Mesenteric fat pad (tissue), 1 donor: ENCODE data around the gene RASAL3. TPM values are rescaled to one million over a fixed set of nuclear protein-coding genes. Genes with fewer than 3 reads are reported as not detected.
A peak's percentile ranks its signal among the peaks of the same experiment; 100 is the strongest.
"Not testable (repeated sequence)": the region's sequence is repeated elsewhere in the genome, so short reads cannot be mapped to it uniquely, and the experiment has no call there.

Experiments used
- DNase-seq: peaks from one replicate; pipeline ENCODE4 v3.0.0-alpha.2; 2020; ENCODE audit warnings: low spot score
- microRNA-seq: library from miRNA; unstranded; fragments of <30 nt; microRNA quantifications from one replicate; pipeline ENCODE4 v1.2.0, GENCODE V29; 2020; ENCODE audit warnings: borderline number of aligned reads
- total RNA-seq: library from RNA; stranded (reverse); fragmentation: NEBNext Ultra II Directional; extraction: Animal tissue kit (Norgen Biotek cat#: 25700); gene quantifications from one replicate; pipeline ENCODE4 v1.2.1, GENCODE V29; 2021
- donor health status: DM: yes; HTN: yes; CAD: no.

RASAL3 gene
- total RNA-seq, 1 donor from 2014 or later = 4.1 TPM

- no peak for DNase-seq
These were observed 42.6 kb downstream of the RASAL3 start for GRCh38 chr19:15421721-15422260.

- DNase-seq = no peak
These were observed 43.1 kb downstream of the RASAL3 start for GRCh38 chr19:15421136-15421695.

- no peak for DNase-seq
These were observed 44.8 kb downstream of the RASAL3 start for GRCh38 chr19:15419413-15420025.

GRCh38 chr19:15418579-15419412 lies 45.5 kb downstream of the RASAL3 start, which contains the start of gene AKAP8L:
AKAP8L (minus strand) TSS chr19:15418988; CDS start chr19:15418923, 65 bp downstream.
- peak; percentile 99 for DNase-seq

- DNase-seq = no peak
These were observed 46.1 kb downstream of the RASAL3 start for GRCh38 chr19:15418231-15418578.

GRCh38 chr19:15417699-15418098 lies 46.6 kb downstream of the RASAL3 start:
- no peak for DNase-seq

- DNase-seq = no peak
These were observed 51.5 kb downstream of the RASAL3 start for GRCh38 chr19:15412832-15413231.

- DNase-seq = not testable (repeated sequence)
These were observed 53.0 kb downstream of the RASAL3 start for GRCh38 chr19:15411351-15411750.

GRCh38 chr19:15404780-15405211 lies 59.5 kb downstream of the RASAL3 start:
- peak; percentile 72 for DNase-seq

- peak; percentile 81 for DNase-seq
These were observed 60.1 kb downstream of the RASAL3 start for GRCh38 chr19:15404097-15404779.

GRCh38 chr19:15403151-15403531 lies 61.2 kb downstream of the RASAL3 start:
- peak; percentile 72 for DNase-seq

- DNase-seq = peak; percentile 80
These were observed 61.8 kb downstream of the RASAL3 start for GRCh38 chr19:15402411-15403150.

Small RNA genes lying within 50 kb of the gene (microRNA-seq; reads per million reads assigned to microRNA genes)
- gene MIR1470 = not detected

Other genes with a start within 250 kb of the RASAL3 start
- gene EPHX3, start 232.1 kb downstream of the RASAL3 start, total RNA-seq = 0.35 TPM
- gene BRD4, start 132.0 kb downstream of the RASAL3 start, total RNA-seq = 96.3 TPM
- 38.3 TPM for gene AKAP8, start 84.8 kb downstream of the RASAL3 start, total RNA-seq
- gene AKAP8L, start 45.6 kb downstream of the RASAL3 start, total RNA-seq = 63.8 TPM
- gene WIZ, start 14.6 kb downstream of the RASAL3 start, total RNA-seq = 37.6 TPM
- gene PGLYRP2, start 15.0 kb upstream of the RASAL3 start, total RNA-seq = not detected
- gene CYP4F22, start 44.0 kb upstream of the RASAL3 start, total RNA-seq = not detected
- gene CYP4F8, start 150.7 kb upstream of the RASAL3 start, total RNA-seq = not detected
- 1.3 TPM for gene CYP4F3, start 176.4 kb upstream of the RASAL3 start, total RNA-seq
- 7.5 TPM for gene CYP4F12, start 208.5 kb upstream of the RASAL3 start, total RNA-seq